GM23248 (cell line): ENCODE data around the gene ZNF692.
"Not testable (repeated sequence)": the region's sequence is repeated elsewhere in the genome, so short reads cannot be mapped to it uniquely, and the experiment has no call there.

Source experiments
- EZH2 ChIP-seq: fragments of 200-600 bp; sonication (generic); IDR thresholded peaks from 2 replicates; pipeline ENCODE4 v1.6.1; 2018; ENCODE audit warnings: antibody characterized with exemption, mild to moderate bottlenecking; ENCODE audit not compliant: insufficient read depth, poor library complexity, severe bottlenecking
- EZH2phosphoT487 ChIP-seq: fragments of 200-600 bp; sonication (generic); IDR thresholded peaks from 2 replicates; pipeline ENCODE4 v1.6.1; 2018; ENCODE audit warnings: antibody characterized with exemption, moderate library complexity, mild to moderate bottlenecking, low read depth; ENCODE audit not compliant: insufficient read depth

GRCh38 chr1:248882427-248882826 is 23.5 kb upstream of the ZNF692 start:
- not testable (repeated sequence) for TF ChIP-seq EZH2phosphoT487, EZH2
